ENCODE measurements around the gene UPP1. TPM values are rescaled to one million over a fixed set of nuclear protein-coding genes. Genes with fewer than 3 reads are reported as not detected.
"Not testable (repeated sequence)": the region's sequence is repeated elsewhere in the genome, so short reads cannot be mapped to it uniquely, and the experiment has no call there.

The UPP1 gene
- total RNA-seq, 1 experiment from 2014 or later = 75.4 TPM

DNA sequence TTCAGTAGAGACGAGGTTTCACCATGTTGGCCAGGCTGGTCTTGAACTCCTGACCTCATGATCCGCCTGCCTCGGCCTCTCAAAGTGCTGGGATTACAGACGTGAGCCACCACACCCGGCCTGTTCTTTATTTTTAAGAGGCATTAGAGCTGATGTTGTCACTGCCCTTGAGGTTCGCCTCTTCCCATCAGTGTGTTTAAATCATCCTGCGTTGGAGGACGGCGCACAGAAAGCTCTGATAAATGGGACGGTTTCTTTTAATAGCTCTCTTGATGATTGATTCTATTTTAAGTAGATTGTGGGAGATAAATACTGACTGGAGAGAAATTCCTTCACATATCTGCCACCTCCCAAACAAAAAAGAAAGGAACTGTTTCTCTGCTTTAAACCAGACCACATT is 29.0 kb downstream of the UPP1 start:
- intact Hi-C loops (cut with micrococcal nuclease; ENCODE audit: unreplicated experiment) = no loop called here

DNA sequence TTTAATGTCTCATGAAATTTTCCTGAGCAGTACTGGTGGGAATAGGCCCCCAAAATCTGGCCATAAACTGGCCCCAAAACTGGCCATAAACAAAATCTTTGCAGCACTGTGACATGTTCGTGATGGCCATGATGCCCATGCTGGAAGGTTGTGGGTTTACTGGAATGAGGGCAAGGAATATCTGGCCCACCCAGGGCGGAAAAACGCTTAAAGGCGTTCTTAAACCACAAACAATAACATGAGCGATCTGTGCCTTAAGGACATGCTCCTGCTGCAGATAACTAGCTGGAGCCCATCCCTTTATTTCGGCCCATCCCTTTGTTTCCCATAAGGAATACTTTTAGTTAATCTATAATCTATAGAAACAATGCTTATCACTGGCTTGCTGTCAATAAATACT is 31.5 kb downstream of the UPP1 start:
- intact Hi-C loops (cut with micrococcal nuclease; ENCODE audit: unreplicated experiment); H3K4me3 Mint-ChIP-seq (ENCODE audit: low read depth, unreplicated experiment); H3K27ac Mint-ChIP-seq (ENCODE audit: unreplicated experiment); BruUV-seq (replicated peaks); DNase-seq; H3K36me3 Mint-ChIP-seq (ENCODE audit: insufficient read depth, unreplicated experiment); H3K4me1 Mint-ChIP-seq (ENCODE audit: low read depth, unreplicated experiment); H3K9me3 Mint-ChIP-seq (ENCODE audit: low read depth, unreplicated experiment); CTCF ChIA-PET; H3K27me3 Mint-ChIP-seq (ENCODE audit: unreplicated experiment): not testable (repeated sequence)

More for the DNA sequence above, 29.0 kb downstream of the UPP1 start:
- H3K4me3 Mint-ChIP-seq (ENCODE audit: low read depth, unreplicated experiment) = no peak overlapping the region
- CTCF ChIA-PET = interaction anchor here (0.6 kb wide), 1 partner anchor 13 kb away, joined by 4 read pairs; no protein-coding TSS in a partner anchor
- TF ChIP-seq CTCF (IDR thresholded peaks at IDR 0.05; ENCODE audit: unreplicated experiment) = no peak
- no peak overlapping the region for H3K27ac Mint-ChIP-seq (ENCODE audit: unreplicated experiment)
- no peaks in the 10 kb centered on the region for H3K27me3 Mint-ChIP-seq (ENCODE audit: unreplicated experiment)
- no peaks in the 10 kb centered on the region for H3K9me3 Mint-ChIP-seq (ENCODE audit: low read depth, unreplicated experiment)
- H3K4me1 Mint-ChIP-seq (ENCODE audit: low read depth, unreplicated experiment) = no peaks in the 10 kb centered on the region
- H3K36me3 Mint-ChIP-seq (ENCODE audit: insufficient read depth, unreplicated experiment) = no peaks in the 10 kb centered on the region
- BruUV-seq (replicated peaks) = no TSS peak
- DNase-seq = no peak

GRCh38 chr7:48126037-48126436 is 37.0 kb downstream of the UPP1 start:
- no peak overlapping the region for H3K27ac Mint-ChIP-seq (ENCODE audit: unreplicated experiment)
- no peaks in the 10 kb centered on the region for H3K27me3 Mint-ChIP-seq (ENCODE audit: unreplicated experiment)
- no peaks in the 10 kb centered on the region for H3K4me1 Mint-ChIP-seq (ENCODE audit: low read depth, unreplicated experiment)
- peaks cover 3% of the 10 kb centered on the region for H3K9me3 Mint-ChIP-seq (ENCODE audit: low read depth, unreplicated experiment)
- TF ChIP-seq CTCF (IDR thresholded peaks at IDR 0.05; ENCODE audit: unreplicated experiment) = no peak
- H3K36me3 Mint-ChIP-seq (ENCODE audit: insufficient read depth, unreplicated experiment) = no peaks in the 10 kb centered on the region
- intact Hi-C loops (cut with micrococcal nuclease; ENCODE audit: unreplicated experiment) = no loop called here
- no TSS peak for BruUV-seq (replicated peaks)
- H3K4me3 Mint-ChIP-seq (ENCODE audit: low read depth, unreplicated experiment) = no peak overlapping the region
- CTCF ChIA-PET = no interaction called here
- no peak for DNase-seq

DNA sequence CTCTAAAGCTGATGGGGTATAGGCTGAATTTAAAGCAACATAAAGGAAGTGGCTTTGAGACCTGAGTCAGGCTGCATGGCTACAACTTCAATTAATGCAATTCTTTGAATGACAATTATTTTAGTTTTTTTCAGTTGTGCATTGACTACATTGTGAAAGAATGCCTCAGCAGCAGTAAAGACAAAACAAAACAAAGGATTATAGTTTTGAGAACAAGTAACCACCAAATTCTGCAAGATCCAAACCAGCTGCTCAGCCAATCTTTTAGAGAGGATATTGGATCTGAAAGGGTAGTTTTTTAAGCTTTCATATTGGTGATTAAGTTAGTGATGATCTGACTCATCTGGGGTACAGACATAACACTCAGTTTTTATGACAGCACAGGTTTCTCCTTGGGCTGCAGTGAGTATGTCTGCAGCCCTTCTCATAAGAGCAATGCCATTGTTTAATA is 41.6 kb downstream of the UPP1 start:
- no peak for DNase-seq
- intact Hi-C loops (cut with micrococcal nuclease; ENCODE audit: unreplicated experiment) = no loop called here
- TF ChIP-seq CTCF (IDR thresholded peaks at IDR 0.05; ENCODE audit: unreplicated experiment) = no peak
- peaks cover 3% of the 10 kb centered on the region for H3K9me3 Mint-ChIP-seq (ENCODE audit: low read depth, unreplicated experiment)
- BruUV-seq (replicated peaks) = no TSS peak
- CTCF ChIA-PET = interaction anchor here (0.5 kb wide), 1 partner anchor 13 kb away, joined by 4 read pairs; no protein-coding TSS in a partner anchor
- H3K27me3 Mint-ChIP-seq (ENCODE audit: unreplicated experiment) = no peaks in the 10 kb centered on the region
- H3K4me1 Mint-ChIP-seq (ENCODE audit: low read depth, unreplicated experiment) = no peaks in the 10 kb centered on the region
- no peak overlapping the region for H3K27ac Mint-ChIP-seq (ENCODE audit: unreplicated experiment)
- H3K36me3 Mint-ChIP-seq (ENCODE audit: insufficient read depth, unreplicated experiment) = no peaks in the 10 kb centered on the region
- H3K4me3 Mint-ChIP-seq (ENCODE audit: low read depth, unreplicated experiment) = no peak overlapping the region

DNA sequence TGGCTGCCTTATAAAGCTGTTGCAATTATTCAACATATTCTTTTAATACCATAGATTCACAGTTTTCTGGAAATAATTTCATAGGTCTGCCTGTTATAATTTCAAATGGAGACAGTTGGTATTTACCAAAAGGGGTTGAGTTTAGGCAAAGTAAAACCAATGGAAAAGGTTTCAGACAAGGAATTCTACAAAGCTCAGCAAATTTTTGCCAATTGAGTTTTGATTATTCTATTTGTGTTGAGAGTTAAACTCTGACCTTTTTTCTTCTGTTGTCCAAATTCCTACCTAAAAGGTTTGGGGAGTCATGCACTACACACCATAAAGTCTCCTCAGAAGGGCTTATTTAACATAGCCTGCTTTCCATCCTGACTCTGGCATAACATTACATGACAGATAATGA is 43.7 kb downstream of the UPP1 start:
- no TSS peak for BruUV-seq (replicated peaks)
- no peaks in the 10 kb centered on the region for H3K9me3 Mint-ChIP-seq (ENCODE audit: low read depth, unreplicated experiment)
- DNase-seq = no peak
- TF ChIP-seq CTCF (IDR thresholded peaks at IDR 0.05; ENCODE audit: unreplicated experiment) = no peak
- H3K4me1 Mint-ChIP-seq (ENCODE audit: low read depth, unreplicated experiment) = no peaks in the 10 kb centered on the region
- no peaks in the 10 kb centered on the region for H3K27me3 Mint-ChIP-seq (ENCODE audit: unreplicated experiment)
- CTCF ChIA-PET = no interaction called here
- H3K27ac Mint-ChIP-seq (ENCODE audit: unreplicated experiment) = no peak overlapping the region
- no peak overlapping the region for H3K4me3 Mint-ChIP-seq (ENCODE audit: low read depth, unreplicated experiment)
- H3K36me3 Mint-ChIP-seq (ENCODE audit: insufficient read depth, unreplicated experiment) = no peaks in the 10 kb centered on the region
- intact Hi-C loops (cut with micrococcal nuclease; ENCODE audit: unreplicated experiment) = no loop called here

All from Calu3 (cell line).